Measurements from ENCODE around the gene HBG1. TPM values are rescaled to one million over a fixed set of nuclear protein-coding genes. Genes with fewer than 3 reads are reported as not detected.

HBG1 gene
- total RNA-seq, 1 experiment from 2014 or later: not detected

DNA sequence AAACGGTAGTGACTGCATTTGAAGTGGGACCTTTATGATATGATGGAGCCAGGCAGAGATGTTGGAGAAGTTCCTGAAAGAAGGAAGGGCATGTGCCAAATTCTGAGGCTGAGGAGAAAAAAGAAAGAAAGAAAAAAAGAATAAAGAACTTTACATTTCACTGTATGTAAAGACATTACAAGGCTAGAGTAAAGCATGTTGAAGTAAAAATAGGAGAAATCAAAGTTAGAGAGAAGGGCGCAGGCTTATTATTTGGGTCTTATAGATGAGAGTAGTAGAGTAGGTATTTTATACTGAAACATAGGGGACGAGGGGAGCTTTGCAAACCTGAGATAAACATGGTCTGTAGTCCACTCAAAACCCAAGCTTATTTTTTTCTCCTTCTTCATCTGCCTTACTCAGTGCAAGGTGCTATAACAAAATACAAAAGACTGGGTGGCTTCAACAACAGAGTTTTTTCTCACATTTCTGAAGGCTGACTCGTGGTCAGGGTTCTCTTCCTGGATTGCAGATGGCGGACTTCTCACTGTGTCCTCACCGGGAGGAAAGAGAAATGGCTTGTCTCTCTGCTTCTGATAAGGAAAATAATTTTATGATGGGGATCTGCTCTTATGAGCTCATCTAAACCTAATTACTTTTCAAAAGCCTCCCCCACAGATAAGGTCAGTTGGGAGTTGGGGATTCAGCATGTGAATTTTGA, 2.7 kb downstream of the HBG1 start:
- H3K4me3 ChIP-seq (ENCODE audit: insufficient read depth, low read depth, low read length): no peak overlapping the region
- no peaks in the 10 kb centered on the region for H3K27me3 ChIP-seq (ENCODE audit: control insufficient read depth, insufficient read depth, low read length)
- no peak for DNase-seq
- H3K36me3 ChIP-seq (replicated peaks; ENCODE audit: control insufficient read depth, insufficient read depth, low read length): no peaks in the 10 kb centered on the region

DNA sequence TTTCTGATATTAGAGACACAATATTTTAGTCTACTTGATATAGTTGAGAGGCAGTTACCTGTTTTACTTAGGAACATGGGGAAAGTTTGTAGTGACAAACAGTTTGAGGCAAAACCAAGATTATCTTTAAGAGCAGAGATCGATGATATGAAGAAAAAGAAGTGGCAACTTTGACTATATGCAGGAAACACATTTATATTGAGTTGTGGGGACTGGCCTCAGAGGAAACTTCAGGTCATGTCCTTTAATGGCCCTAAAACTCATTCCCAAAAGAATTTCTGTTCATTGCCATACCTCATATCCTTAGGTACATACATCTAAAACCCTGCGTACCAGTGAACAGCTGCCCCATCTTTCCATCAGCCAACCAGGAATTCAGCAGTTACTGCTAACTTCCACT, 4.5 kb downstream of the HBG1 start:
- Histone ChIP-seq H3K27me3 (ENCODE audit: control insufficient read depth, insufficient read depth, low read length) (no peaks in the 10 kb centered on the region), H3K4me3 (ENCODE audit: insufficient read depth, low read depth, low read length) (no peak overlapping the region), H3K36me3 (replicated peaks; ENCODE audit: control insufficient read depth, insufficient read depth, low read length) (no peaks in the 10 kb centered on the region)
- no peak for DNase-seq

DNA sequence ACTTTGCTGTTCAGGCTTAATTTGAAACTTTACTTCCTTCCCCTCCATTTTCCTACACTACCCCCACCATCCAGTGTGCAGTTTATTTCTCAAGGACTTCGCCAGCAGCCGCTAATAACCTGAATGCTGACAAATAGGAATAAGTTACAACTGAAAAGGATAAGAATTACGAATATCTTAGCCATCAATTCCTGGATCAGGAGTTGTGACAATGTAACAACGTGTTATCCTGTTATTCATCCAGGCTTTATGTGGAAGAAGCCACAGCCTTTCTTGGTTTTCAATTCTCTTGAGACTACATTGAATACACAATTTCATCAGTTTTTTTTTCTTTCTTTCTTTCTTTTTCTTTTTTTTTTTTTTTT, 5.9 kb downstream of the HBG1 start:
- no peaks in the 10 kb centered on the region for H3K36me3 ChIP-seq (replicated peaks; ENCODE audit: control insufficient read depth, insufficient read depth, low read length)
- H3K4me3 ChIP-seq (ENCODE audit: insufficient read depth, low read depth, low read length): no peak overlapping the region
- DNase-seq: no peak
- H3K27me3 ChIP-seq (ENCODE audit: control insufficient read depth, insufficient read depth, low read length): no peaks in the 10 kb centered on the region

DNA sequence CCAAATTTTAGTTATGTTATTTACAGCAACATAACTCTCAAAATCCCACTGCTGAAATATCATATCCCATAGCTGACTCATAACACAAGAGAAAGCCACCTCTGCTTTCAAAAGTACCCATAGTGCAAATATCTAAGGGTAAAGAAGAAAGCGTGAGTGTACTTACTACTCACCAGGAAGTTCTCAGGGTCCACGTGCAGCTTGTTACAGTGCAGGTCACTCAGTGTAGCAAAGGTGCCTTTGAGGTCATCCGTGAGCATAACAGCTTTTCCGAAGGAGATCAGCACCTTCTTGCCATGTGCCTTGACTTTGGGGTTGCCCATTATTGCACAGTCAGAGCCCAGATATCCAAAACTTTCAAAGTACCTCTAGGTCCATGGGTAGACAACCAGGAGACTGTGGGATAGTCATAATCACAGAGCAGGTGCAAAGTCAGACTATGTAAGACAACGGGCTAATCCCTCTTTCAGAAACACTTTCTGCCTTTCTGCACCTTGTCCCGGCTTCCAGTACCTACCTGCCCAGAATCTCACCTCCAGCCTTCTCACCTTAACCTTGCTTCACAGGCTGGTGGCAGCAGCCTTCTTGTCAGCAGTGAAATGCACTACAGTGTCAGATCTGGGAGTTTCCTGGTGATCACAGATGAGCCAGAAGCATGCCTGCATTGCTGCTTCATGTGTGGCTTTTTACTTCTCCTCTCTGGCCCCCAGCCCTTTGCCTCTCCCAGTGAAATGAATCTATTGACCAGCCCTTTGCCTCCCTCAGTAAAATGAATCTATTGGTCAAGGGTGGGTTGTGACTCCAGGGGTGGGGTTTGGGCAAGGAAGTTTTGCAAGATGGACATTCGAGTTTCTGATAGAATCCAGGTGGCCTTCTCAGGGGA, 6.5 kb downstream of the HBG1 start:
- H3K27me3 ChIP-seq (ENCODE audit: control insufficient read depth, insufficient read depth, low read length): no peaks in the 10 kb centered on the region
- H3K36me3 ChIP-seq (replicated peaks; ENCODE audit: control insufficient read depth, insufficient read depth, low read length): no peaks in the 10 kb centered on the region
- H3K4me3 ChIP-seq (ENCODE audit: insufficient read depth, low read depth, low read length): no peak overlapping the region
- DNase-seq: no peak

DNA sequence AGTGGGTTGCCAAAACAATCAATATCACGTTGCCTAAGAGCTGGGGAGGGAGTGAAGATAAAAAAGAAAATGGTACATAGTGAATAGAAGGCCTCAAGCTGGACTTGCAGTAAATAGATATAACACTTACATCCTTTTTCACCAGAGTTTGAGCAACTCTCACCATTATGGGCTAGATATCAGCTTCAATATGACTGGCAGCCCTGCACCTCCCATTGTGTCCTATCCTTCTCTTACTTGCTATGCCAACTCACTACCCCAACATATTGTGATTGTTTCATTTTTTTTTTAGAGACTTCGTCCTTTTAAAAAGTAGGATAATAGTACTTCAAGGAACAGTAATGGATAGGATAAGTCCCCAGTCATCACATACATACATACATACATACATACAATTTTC, 7.4 kb downstream of the HBG1 start:
- Histone ChIP-seq H3K4me3 (ENCODE audit: insufficient read depth, low read depth, low read length) (no peak overlapping the region), H3K27me3 (ENCODE audit: control insufficient read depth, insufficient read depth, low read length) (no peaks in the 10 kb centered on the region), H3K36me3 (replicated peaks; ENCODE audit: control insufficient read depth, insufficient read depth, low read length) (no peaks in the 10 kb centered on the region)
- DNase-seq: no peak

DNA sequence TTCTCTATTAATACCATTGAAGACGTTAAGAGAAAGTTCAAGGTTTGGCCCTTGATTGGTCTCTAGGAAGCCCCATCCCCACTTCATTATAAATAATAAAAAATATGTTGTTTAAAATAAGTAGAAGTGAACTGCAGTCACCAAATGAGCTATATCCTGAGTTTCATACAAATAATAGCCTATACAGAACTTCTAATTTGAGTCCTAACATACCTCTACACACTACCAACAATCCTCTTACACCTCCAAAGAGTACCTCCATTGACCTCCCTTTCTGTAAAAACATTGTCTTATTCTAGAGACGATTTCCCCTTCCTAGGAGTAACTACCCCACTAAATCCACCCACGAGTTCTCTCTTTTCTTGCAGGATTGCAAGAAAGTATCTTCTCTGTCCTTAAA, 8.2 kb downstream of the HBG1 start:
- no peaks in the 10 kb centered on the region for H3K27me3 ChIP-seq (ENCODE audit: control insufficient read depth, insufficient read depth, low read length)
- no peak for DNase-seq
- no peaks in the 10 kb centered on the region for H3K36me3 ChIP-seq (replicated peaks; ENCODE audit: control insufficient read depth, insufficient read depth, low read length)
- H3K4me3 ChIP-seq (ENCODE audit: insufficient read depth, low read depth, low read length): no peak overlapping the region

DNA sequence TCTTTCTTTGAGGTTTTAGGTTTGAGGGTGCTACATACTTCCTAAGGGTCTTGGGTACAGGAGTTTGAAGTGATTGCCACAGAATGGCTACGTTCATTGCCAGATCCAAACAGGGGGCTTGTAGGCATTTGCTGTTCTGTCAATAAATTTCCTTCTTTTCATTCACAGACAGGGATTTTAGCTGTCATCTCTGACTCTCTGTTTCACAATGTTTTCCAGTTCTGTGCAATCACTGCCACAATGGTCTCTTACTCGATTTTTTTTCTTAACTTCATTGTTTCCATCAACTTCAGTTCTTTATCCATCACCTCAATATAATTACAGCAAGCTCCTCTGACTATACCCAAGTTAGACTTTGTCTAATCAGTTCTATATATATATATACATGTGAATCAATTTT, 9.2 kb downstream of the HBG1 start:
- no peak overlapping the region for H3K4me3 ChIP-seq (ENCODE audit: insufficient read depth, low read depth, low read length)
- H3K27me3 ChIP-seq (ENCODE audit: control insufficient read depth, insufficient read depth, low read length): no peaks in the 10 kb centered on the region
- no peaks in the 10 kb centered on the region for H3K36me3 ChIP-seq (replicated peaks; ENCODE audit: control insufficient read depth, insufficient read depth, low read length)
- DNase-seq: no peak

DNA sequence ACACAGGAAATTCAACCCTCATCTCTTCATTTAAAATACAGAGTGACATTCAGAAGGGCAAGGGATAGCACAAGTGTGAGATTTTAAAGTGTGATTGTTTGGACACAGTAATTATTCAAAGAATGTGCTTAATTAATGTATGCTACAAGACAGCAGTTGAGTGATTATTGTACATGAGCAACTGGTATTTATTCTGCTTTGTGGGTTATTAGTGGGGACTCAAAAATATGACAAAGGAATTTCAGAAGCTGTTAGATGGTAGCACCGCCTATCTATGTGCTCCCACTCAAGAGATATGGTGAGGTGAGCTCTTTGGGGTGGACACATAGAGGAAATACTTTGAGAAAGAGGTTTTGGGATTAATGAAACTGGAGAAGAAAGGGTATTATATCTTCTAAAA, 9.6 kb downstream of the HBG1 start:
- DNase-seq: no peak
- H3K36me3 ChIP-seq (replicated peaks; ENCODE audit: control insufficient read depth, insufficient read depth, low read length): no peaks in the 10 kb centered on the region
- H3K4me3 ChIP-seq (ENCODE audit: insufficient read depth, low read depth, low read length): no peak overlapping the region
- H3K27me3 ChIP-seq (ENCODE audit: control insufficient read depth, insufficient read depth, low read length): no peaks in the 10 kb centered on the region

DNA sequence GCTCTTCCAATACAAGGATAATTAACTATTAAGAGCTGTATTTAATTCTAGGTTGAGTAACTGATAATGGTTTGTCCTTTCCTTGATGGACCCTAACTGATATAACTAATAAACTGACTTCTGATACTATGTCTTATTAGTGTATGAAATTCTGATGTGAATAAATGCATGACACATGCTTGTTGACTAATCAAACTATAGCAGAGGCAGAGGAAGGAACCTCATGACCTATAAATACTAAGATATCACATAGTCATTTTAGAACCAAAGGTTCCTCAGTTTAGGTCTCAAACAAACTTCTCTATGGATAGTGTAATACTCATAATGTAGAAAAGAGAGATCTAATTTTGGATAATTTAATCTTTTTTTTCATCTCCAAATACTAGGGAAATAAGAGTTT, 10.6 kb downstream of the HBG1 start:
- no peaks in the 10 kb centered on the region for H3K27me3 ChIP-seq (ENCODE audit: control insufficient read depth, insufficient read depth, low read length)
- H3K36me3 ChIP-seq (replicated peaks; ENCODE audit: control insufficient read depth, insufficient read depth, low read length): no peaks in the 10 kb centered on the region
- H3K4me3 ChIP-seq (ENCODE audit: insufficient read depth, low read depth, low read length): no peak overlapping the region
- DNase-seq: no peak

DNA sequence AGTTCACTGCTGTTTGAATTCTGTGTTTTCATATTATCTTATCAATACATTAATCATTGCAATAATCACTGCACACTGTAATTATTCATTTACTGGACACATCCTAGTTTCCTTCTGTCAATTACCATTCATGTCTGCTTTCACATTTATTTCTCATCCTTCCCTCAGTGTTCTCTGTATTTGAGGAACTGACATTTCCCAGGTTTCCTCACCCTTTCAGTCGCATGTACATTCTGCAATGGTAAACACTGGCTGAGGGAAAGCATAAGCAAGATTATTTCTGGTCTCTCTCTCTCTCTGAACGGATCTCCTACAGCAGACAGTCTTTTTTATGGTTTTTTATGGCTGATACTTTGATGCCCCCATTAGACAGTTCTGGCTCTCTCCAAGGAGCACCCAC, 11.2 kb downstream of the HBG1 start:
- DNase-seq: no peak
- H3K4me3 ChIP-seq (ENCODE audit: insufficient read depth, low read depth, low read length): no peak overlapping the region
- H3K36me3 ChIP-seq (replicated peaks; ENCODE audit: control insufficient read depth, insufficient read depth, low read length): no peaks in the 10 kb centered on the region
- H3K27me3 ChIP-seq (ENCODE audit: control insufficient read depth, insufficient read depth, low read length): no peaks in the 10 kb centered on the region

DNA sequence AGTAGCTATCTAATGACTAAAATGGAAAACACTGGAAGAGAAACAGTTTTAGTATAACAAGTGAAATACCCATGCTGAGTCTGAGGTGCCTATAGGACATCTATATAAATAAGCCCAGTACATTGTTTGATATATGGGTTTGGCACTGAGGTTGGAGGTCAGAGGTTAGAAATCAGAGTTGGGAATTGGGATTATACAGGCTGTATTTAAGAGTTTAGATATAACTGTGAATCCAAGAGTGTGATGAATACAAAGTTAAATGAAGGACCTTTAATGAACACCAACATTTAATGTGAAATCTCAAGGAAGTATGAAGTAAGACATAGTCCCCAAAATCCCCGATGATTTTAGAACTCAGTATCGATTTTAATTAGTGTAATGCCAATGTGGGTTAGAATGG, 12.2 kb downstream of the HBG1 start:
- DNase-seq: no peak
- Histone ChIP-seq H3K4me3 (ENCODE audit: insufficient read depth, low read depth, low read length) (no peak overlapping the region), H3K27me3 (ENCODE audit: control insufficient read depth, insufficient read depth, low read length) (no peaks in the 10 kb centered on the region), H3K36me3 (replicated peaks; ENCODE audit: control insufficient read depth, insufficient read depth, low read length) (no peaks in the 10 kb centered on the region)

DNA sequence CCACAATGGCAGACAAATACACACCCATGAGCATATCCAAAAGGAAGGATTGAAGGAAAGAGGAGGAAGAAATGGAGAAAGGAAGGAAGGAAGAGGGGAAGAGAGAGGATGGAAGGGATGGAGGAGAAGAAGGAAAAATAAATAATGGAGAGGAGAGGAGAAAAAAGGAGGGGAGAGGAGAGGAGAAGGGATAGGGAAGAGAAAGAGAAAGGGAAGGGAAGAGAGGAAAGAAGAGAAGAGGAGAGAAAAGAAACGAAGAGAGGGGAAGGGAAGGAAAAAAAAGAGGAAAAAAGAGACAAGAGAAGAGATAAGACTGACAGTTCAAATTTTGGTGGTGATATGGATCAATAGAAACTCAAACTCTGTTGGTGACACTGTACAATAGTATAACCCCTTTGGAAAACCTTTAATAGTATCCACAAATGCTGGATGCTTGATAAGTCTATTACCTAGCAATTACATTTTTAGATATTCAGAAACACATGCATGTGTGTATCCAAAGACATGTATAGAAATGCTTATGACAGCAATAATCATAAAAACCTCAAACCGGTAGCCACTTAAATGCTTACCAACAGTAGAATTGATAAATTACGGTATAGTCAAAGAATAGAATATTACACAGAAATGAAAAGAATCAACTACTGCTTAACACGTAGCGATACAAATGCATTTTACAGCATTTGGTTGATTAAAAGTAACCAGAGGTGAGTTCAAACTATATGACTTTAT, 14.1 kb downstream of the HBG1 start:
- Histone ChIP-seq H3K4me3 (ENCODE audit: insufficient read depth, low read depth, low read length) (no peak overlapping the region), H3K36me3 (replicated peaks; ENCODE audit: control insufficient read depth, insufficient read depth, low read length) (no peaks in the 10 kb centered on the region), H3K27me3 (ENCODE audit: control insufficient read depth, insufficient read depth, low read length) (no peaks in the 10 kb centered on the region)
- no peak for DNase-seq

DNA sequence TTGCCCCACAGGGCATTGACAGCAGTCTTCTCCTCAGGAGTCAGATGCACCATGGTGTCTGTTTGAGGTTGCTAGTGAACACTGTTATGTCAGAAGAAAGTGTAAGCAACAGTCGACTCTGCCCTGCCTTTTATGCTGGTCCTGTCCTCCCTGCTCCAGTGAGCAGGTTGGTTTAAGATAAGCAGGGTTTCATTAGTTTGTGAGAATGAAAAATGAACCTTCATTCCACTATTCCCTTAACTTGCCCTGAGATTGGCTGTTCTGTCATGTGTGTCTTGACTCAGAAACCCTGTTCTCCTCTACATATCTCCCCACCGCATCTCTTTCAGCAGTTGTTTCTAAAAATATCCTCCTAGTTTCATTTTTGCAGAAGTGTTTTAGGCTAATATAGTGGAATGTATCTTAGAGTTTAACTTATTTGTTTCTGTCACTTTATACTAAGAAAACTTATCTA, 15.2 kb downstream of the HBG1 start, which contains the start of gene HBD:
HBD (minus strand) TSS at position 103 of the 454 bp plus-strand sequence; CDS start at position 53, 50 bp downstream.
- H3K36me3 ChIP-seq (replicated peaks; ENCODE audit: control insufficient read depth, insufficient read depth, low read length): no peaks in the 10 kb centered on the region
- DNase-seq: no peak
- H3K4me3 ChIP-seq (ENCODE audit: insufficient read depth, low read depth, low read length): no peak within 1 kb of the TSS
- H3K27me3 ChIP-seq (ENCODE audit: control insufficient read depth, insufficient read depth, low read length): no peaks in the 10 kb centered on the region

DNA sequence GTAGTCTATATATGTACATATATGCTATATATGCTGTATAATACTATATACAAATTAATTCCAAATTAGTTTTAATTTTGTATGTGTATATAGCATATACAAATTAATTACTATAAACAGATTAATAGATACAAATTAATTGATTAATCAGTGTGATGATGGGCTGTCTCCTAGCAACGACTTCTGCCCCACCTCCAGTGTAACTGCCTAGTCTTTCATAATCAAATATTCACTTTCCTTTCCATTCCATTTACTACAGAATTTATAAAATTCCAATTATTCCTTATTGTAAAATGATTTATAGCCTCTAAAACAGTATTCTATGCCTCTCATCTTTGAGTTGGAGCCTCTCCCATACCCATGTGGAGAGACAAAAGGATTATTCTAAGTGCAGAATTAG, 16.4 kb downstream of the HBG1 start:
- no peak for DNase-seq
- no peak overlapping the region for H3K4me3 ChIP-seq (ENCODE audit: insufficient read depth, low read depth, low read length)
- H3K27me3 ChIP-seq (ENCODE audit: control insufficient read depth, insufficient read depth, low read length): no peaks in the 10 kb centered on the region
- H3K36me3 ChIP-seq (replicated peaks; ENCODE audit: control insufficient read depth, insufficient read depth, low read length): no peaks in the 10 kb centered on the region

DNA sequence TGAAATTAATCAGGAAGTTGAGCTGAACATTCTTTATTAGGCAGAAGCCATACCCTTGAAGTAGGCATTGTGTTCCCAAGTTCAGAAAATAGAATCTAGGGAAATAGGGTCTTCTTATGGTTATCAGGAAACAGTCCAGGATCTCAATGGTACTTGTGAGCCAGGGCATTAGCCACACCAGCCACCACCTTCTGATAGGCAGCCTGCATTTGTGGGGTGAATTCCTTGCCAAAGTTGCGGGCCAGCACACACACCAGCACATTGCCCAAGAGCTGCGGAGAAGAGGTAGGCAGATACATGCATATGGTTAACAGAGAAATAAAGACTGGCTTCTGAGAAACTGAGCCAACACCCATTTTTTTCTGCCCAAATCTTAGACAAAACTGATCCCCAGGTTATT, 16.8 kb downstream of the HBG1 start:
- Histone ChIP-seq H3K4me3 (ENCODE audit: insufficient read depth, low read depth, low read length) (no peak overlapping the region), H3K36me3 (replicated peaks; ENCODE audit: control insufficient read depth, insufficient read depth, low read length) (no peaks in the 10 kb centered on the region), H3K27me3 (ENCODE audit: control insufficient read depth, insufficient read depth, low read length) (no peaks in the 10 kb centered on the region)
- no peak for DNase-seq

All from H7 (cell line).